GM12872 (cell line): ENCODE results near the gene RAN.

ENCODE experiments used
- CTCF ChIP-seq: IDR thresholded peaks from 3 replicates; pipeline ENCODE4 v1.5.1; 2011; ENCODE audit warnings: low read depth, mild to moderate bottlenecking, low read length, moderate library complexity; ENCODE audit not compliant: insufficient read depth

The RAN gene

DNA sequence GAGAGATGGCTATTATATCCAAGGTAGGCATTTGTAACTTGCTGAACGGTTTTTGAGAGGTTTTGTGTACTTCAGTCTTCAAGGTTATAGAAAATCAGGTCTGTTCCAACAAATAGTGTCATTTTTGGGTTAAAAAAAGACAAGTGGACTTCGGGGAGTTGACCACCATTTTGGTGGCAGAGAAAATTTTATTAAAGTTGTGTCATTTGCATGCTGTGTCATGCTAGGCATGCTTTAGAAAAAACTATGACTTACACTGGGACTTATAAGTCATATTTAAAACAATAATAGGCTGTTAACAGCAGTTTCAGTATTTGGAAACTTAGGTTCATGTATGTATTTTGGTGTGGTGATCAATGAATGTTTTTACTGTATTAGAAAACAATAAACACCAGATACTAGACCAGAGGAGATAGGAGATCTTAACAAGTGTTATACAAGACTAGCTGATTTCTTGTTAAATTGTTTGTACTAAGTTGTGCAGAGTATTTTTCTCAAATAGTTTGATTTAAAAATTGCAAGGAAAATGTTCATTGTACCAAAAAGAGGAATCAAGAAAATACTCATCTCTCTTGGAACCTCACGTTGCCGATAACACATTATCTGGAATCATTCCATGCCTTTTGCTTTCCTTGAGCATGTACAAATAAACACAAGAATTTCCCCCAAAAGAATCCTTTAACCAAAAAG is 1.4 kb downstream of the RAN start:
- no peak for TF ChIP-seq CTCF

- TF ChIP-seq CTCF = no peak
Measured at GRCh38 chr12:130873825-130874224, 2.0 kb downstream of the RAN start.

DNA sequence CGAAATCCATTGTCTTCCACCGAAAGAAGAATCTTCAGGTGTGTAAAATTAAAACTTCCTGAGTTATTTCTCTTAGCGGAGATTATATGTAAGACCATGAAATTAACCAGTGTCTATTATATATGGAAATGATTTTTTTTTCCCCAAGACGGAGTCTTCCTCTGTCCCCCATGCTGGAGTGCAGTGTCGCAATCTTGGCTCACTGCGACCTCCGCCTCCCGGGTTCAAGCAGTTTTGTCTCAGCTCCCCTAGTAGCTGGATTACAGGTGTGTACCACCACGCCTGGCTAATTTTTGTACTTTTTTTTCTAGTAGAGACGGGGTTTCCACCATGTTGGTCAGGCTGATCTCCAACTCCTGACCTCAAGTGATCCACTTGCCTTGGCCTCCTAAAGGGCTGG is 2.8 kb downstream of the RAN start:
- TF ChIP-seq CTCF = no peak

GRCh38 chr12:130875193-130875592 is 3.3 kb downstream of the RAN start:
- TF ChIP-seq CTCF = no peak

- TF ChIP-seq CTCF = no peak
Measured at GRCh38 chr12:130876297-130876696, 4.4 kb downstream of the RAN start.

- TF ChIP-seq CTCF = no peak
Measured at GRCh38 chr12:130876758-130877157, 4.9 kb downstream of the RAN start.

DNA sequence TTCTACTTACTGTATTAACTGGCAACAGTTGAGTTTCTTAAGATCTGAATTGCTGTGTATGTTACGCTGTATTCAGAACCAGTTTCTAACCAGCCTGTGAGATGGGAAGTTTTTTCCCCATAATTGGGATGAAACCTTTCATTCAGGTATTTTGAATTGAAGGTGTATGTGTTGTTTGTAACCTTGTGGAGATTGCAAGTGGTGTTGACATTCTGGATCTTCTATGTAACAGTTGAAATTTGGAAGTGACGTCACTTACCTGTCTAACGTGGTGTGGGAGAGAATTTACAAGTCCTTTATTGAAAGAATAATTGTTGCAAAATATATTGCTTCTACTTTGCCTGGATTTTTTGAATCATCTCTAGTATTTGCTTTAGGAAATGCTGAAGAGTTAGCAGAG is 5.5 kb downstream of the RAN start:
- no peak for TF ChIP-seq CTCF
